CD4-positive, alpha-beta T cell (primary cell): ENCODE results near the gene SOX5. TPM values are rescaled to one million over a fixed set of nuclear protein-coding genes. Genes with fewer than 3 reads are reported as not detected.

ENCODE experiments used
- ATAC-seq: fragments of 200-7000 bp; cut with Tn5 transposase; one replicate; pipeline ENCODE4 v1.10.0; 2022; ENCODE audit warnings: mild to moderate bottlenecking; ENCODE audit not compliant: poor library complexity
- CTCF ChIA-PET: fragments of 350-600 bp; sonication (Branson Sonifier 250); formaldehyde crosslinking; loops from one replicate; lab custom pipeline; 2021; ENCODE audit warnings: antibody characterized with exemption, inconsistent platforms; lab: Charles Lee
- POLR2A ChIA-PET: fragments of 350-600 bp; sonication (Branson Sonifier 250); formaldehyde crosslinking; loops from one replicate; lab custom pipeline; 2021; ENCODE audit warnings: antibody characterized with exemption, inconsistent platforms; lab: Charles Lee
- DNase-seq, 14 experiments: peaks; one replicate each; pipeline ENCODE4 v3.0.0-alpha.2; 2013 to 2020; ENCODE audit warnings: mixed read lengths in 2 of 14
- H3K27ac ChIP-seq, 2 donors: one replicate each; pipeline versions ENCODE4 v1.5.1 to v1.7.0; 2013; ENCODE audit warnings: low read length in 2 of 2, low read depth in 1 of 2, mild to moderate bottlenecking in 1 of 2
- H3K27me3 ChIP-seq, 2 experiments: 1 replicate in 1 of 2; 2 replicates in 1 of 2; pipeline versions ENCODE4 v1.6.1 to v1.7.0; 2013; ENCODE audit warnings: low read length in 2 of 2, control low read depth in 1 of 2, mild to moderate bottlenecking in 1 of 2, moderate library complexity in 1 of 2; ENCODE audit not compliant: insufficient read depth in 2 of 2, control insufficient read depth in 1 of 2
- H3K36me3 ChIP-seq: one replicate; pipeline ENCODE4 v1.6.1; 2013; ENCODE audit warnings: low read length, control low read depth; ENCODE audit not compliant: insufficient read depth
- H3K4me1 ChIP-seq: one replicate; pipeline ENCODE4 v1.6.1; 2013; ENCODE audit warnings: low read length, control low read depth; ENCODE audit not compliant: insufficient read depth
- H3K4me3 ChIP-seq: one replicate; pipeline ENCODE4 v1.5.1; 2013; ENCODE audit warnings: mild to moderate bottlenecking, low read length, moderate library complexity
- H3K9me3 ChIP-seq, 2 experiments: 1 replicate in 1 of 2; 2 replicates in 1 of 2; pipeline versions ENCODE4 v1.6.1 to v1.7.0; 2013; ENCODE audit warnings: low read length in 2 of 2, mild to moderate bottlenecking in 2 of 2, control low read depth in 1 of 2, moderate library complexity in 1 of 2; ENCODE audit not compliant: control insufficient read depth in 1 of 2, insufficient read depth in 1 of 2
- H3K27ac Mint-ChIP-seq: one replicate; pipeline ENCODE4 v1.8.0; 2020; ENCODE audit warnings: mixed read lengths
- H3K27me3 Mint-ChIP-seq: one replicate; pipeline ENCODE4 v1.8.0; 2021; ENCODE audit warnings: mixed read lengths
- H3K36me3 Mint-ChIP-seq: one replicate; pipeline ENCODE4 v1.8.0; 2021; ENCODE audit warnings: low read depth, mixed read lengths
- H3K4me1 Mint-ChIP-seq: one replicate; pipeline ENCODE4 v1.8.0; 2021; ENCODE audit warnings: low read depth, mixed read lengths
- H3K4me3 Mint-ChIP-seq: one replicate; pipeline ENCODE4 v1.8.0; 2020; ENCODE audit warnings: mild to moderate bottlenecking, mixed read lengths
- H3K9me3 Mint-ChIP-seq: one replicate; pipeline ENCODE4 v1.8.0; 2020; ENCODE audit warnings: mixed read lengths
- intact Hi-C, 2 experiments: fragments of 100-400 bp; cut with DNase I in 1 of 2; cut with micrococcal nuclease in 1 of 2; formaldehyde crosslinking; loops; one replicate each; pipeline versions ENCODE4 v1.15.1 to v1.9.0; 2023 to 2025; cut with DNase I, micrococcal nuclease
- total RNA-seq, 174 experiments: library from RNA in 2 of 174; stranded (reverse) in 2 of 174; gene quantifications; one replicate each; pipeline ENCODE4 v1.2.3 and lab custom pipeline; 2021 to 2026
- TF ChIP-seq, protein P1 (sequence below): fragments of 200-600 bp; IDR thresholded peaks from one replicate; pipeline ENCODE4 v1.8.0; 2022; ENCODE audit warnings: antibody characterized with exemption, mild to moderate bottlenecking

The SOX5 gene
- total RNA-seq, 2 experiments from 2014 or later = not detected

- Mint-ChIP-seq H3K9me3 (no peaks in the 10 kb centered on the region), H3K4me1 (no peaks in the 10 kb centered on the region), H3K4me3 (no peak overlapping the region), H3K36me3 (no peaks in the 10 kb centered on the region), H3K27me3 (no peaks in the 10 kb centered on the region), H3K27ac (no peak overlapping the region)
- H3K27ac ChIP-seq = no peak overlapping the region
- no peaks in the 10 kb centered on the region for H3K4me1 ChIP-seq
- H3K4me3 ChIP-seq = no peak overlapping the region
- TF ChIP-seq, protein P1, sequence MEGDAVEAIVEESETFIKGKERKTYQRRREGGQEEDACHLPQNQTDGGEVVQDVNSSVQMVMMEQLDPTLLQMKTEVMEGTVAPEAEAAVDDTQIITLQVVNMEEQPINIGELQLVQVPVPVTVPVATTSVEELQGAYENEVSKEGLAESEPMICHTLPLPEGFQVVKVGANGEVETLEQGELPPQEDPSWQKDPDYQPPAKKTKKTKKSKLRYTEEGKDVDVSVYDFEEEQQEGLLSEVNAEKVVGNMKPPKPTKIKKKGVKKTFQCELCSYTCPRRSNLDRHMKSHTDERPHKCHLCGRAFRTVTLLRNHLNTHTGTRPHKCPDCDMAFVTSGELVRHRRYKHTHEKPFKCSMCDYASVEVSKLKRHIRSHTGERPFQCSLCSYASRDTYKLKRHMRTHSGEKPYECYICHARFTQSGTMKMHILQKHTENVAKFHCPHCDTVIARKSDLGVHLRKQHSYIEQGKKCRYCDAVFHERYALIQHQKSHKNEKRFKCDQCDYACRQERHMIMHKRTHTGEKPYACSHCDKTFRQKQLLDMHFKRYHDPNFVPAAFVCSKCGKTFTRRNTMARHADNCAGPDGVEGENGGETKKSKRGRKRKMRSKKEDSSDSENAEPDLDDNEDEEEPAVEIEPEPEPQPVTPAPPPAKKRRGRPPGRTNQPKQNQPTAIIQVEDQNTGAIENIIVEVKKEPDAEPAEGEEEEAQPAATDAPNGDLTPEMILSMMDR = no peak
- ChIA-PET CTCF (no interaction called here), POLR2A (no interaction called here)
- DNase-seq (no peak), ATAC-seq (no peak)
- no peaks in the 10 kb centered on the region for H3K27me3 ChIP-seq
- H3K36me3 ChIP-seq = no peaks in the 10 kb centered on the region
- no peaks in the 10 kb centered on the region for H3K9me3 ChIP-seq
- intact Hi-C loops = no loop called here
Measured at GRCh38 chr12:23585782-23586163, 363.7 kb downstream of the SOX5 start.

DNA sequence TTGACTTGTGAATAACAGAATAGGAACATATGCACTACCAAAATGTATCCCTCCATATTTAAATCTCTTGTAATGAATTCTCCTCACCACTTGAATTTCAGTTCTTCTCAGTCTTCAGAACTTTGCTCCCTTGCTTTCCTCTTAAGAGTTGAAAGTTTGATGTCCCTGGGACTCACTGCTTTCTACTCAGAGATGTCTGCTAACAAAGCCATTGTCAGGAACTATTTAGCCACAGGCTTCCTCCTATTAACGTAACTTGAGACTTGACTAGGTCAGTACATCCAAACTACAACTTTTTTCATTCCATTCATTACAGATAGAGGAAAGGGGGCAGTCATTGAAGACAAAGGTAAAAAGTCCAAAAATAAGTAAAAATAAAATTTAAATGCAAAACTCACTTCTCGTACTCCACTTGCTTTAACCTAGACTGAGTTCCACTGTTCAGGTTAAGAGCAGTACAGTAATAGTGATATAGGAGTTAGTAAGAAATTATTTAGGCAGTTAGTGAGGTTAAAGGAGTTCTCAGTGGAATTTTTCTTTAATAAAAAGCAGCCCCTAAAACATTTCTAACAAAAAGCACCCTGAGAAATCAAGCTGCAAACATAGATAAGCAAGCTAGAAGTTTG lies 364.2 kb downstream of the SOX5 start:
- no peak overlapping the region for H3K4me3 ChIP-seq
- H3K4me1 ChIP-seq = no peaks in the 10 kb centered on the region
- Mint-ChIP-seq H3K9me3 (no peaks in the 10 kb centered on the region), H3K36me3 (no peaks in the 10 kb centered on the region), H3K27me3 (no peaks in the 10 kb centered on the region), H3K27ac (no peak overlapping the region), H3K4me1 (no peaks in the 10 kb centered on the region), H3K4me3 (no peak overlapping the region)
- ATAC-seq (no peak), DNase-seq (no peak)
- TF ChIP-seq, protein P1 = no peak
- H3K36me3 ChIP-seq = no peaks in the 10 kb centered on the region
- ChIA-PET CTCF (no interaction called here), POLR2A (no interaction called here)
- H3K27me3 ChIP-seq = no peaks in the 10 kb centered on the region
- H3K9me3 ChIP-seq = no peaks in the 10 kb centered on the region
- no peak overlapping the region for H3K27ac ChIP-seq
- intact Hi-C loops = no loop called here

DNA sequence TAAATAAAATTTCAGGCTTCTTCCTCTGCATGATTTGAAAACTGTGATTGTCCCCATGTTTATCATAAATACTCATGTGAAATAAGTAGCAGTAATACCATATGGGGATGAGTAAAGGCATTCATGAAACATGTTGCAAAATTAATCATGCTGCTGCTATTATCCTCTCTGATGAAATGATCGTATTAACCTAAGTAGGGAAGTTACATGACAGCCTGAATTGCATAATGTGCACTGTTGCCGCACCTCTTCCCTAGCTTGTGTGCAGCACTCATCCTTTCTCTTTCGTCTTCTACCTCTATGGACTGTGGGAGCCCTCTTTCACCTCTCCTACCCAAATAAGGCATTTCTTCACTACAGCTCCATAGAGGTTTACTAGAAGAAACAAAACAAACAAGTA lies 367.6 kb downstream of the SOX5 start:
- Mint-ChIP-seq H3K4me1 (no peaks in the 10 kb centered on the region), H3K27me3 (no peaks in the 10 kb centered on the region), H3K9me3 (no peaks in the 10 kb centered on the region), H3K27ac (no peak overlapping the region), H3K4me3 (no peak overlapping the region), H3K36me3 (no peaks in the 10 kb centered on the region)
- Histone ChIP-seq H3K9me3 (no peaks in the 10 kb centered on the region), H3K36me3 (no peaks in the 10 kb centered on the region), H3K4me3 (no peak overlapping the region), H3K27me3 (no peaks in the 10 kb centered on the region), H3K4me1 (no peaks in the 10 kb centered on the region), H3K27ac (no peak overlapping the region)
- ChIA-PET CTCF (no interaction called here), POLR2A (no interaction called here)
- intact Hi-C loops = no loop called here
- DNase-seq (no peak), ATAC-seq (no peak)
- TF ChIP-seq, protein P1 = no peak
